Measurements from ENCODE around the gene PLXNB1.

The PLXNB1 gene

DNA sequence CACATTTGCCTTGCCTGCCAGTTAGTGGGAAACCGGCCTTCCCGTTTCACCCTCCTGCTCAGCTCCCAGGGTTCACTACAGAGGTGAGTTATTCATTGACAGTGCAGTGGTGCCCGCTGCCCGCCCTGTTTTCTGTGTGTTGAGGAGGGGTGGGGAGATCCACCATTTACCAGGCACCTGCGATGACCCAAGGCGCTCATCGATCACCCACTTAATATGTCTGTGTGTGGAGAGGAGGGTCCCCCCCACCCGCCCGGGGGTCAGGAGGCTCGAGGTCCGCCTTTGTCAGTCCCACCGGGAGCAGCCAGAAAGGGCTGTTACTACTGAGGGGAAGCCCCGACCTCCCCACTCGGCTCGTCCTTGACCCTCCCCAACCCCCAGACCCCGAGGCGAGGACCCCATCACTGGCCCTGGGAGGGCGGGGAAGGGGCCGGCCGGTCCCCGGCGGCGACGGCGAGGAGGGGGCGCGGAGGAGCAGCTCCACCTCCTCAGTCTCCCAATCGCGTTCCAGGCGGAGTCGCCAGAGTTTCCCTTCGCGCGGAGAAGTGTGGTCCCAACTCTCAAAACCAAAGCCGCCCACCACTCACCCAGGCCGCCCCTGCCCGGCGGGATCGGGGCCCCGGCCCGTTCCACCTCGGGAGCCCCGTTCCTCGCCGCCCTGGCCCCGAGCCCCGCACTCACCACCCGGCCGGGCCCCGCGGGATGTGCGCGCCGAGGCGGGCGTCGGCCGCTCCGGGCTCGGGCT, 1.1 kb downstream of the PLXNB1 start:
- TF ChIP-seq, protein P1, sequence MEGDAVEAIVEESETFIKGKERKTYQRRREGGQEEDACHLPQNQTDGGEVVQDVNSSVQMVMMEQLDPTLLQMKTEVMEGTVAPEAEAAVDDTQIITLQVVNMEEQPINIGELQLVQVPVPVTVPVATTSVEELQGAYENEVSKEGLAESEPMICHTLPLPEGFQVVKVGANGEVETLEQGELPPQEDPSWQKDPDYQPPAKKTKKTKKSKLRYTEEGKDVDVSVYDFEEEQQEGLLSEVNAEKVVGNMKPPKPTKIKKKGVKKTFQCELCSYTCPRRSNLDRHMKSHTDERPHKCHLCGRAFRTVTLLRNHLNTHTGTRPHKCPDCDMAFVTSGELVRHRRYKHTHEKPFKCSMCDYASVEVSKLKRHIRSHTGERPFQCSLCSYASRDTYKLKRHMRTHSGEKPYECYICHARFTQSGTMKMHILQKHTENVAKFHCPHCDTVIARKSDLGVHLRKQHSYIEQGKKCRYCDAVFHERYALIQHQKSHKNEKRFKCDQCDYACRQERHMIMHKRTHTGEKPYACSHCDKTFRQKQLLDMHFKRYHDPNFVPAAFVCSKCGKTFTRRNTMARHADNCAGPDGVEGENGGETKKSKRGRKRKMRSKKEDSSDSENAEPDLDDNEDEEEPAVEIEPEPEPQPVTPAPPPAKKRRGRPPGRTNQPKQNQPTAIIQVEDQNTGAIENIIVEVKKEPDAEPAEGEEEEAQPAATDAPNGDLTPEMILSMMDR (IDR thresholded peaks at IDR 0.05): no peak

DNA sequence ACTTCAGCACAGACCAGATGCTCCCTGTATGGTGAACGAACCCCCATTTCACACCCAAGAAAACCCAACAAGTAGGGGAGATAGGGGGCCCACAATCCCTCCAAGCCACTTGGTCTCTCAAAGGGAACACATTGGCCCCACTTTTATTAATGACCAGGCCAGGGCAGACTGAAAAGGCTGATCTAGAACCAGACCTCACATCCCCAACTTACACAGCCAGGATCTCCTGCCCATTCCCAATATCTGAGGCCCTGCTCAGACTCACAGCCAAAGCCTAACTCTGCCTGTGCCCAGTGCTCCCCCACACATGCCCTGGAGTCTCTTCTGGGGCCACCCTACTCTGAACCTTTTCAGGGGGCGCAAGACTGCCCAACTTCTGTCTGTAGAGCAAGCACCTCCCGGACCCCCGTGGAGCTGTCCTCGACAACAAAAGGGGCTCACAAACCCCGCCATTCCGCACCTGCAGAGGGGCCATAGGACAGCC, 1.8 kb downstream of the PLXNB1 start:
- TF ChIP-seq, protein P1 (IDR thresholded peaks at IDR 0.05): no peak

DNA sequence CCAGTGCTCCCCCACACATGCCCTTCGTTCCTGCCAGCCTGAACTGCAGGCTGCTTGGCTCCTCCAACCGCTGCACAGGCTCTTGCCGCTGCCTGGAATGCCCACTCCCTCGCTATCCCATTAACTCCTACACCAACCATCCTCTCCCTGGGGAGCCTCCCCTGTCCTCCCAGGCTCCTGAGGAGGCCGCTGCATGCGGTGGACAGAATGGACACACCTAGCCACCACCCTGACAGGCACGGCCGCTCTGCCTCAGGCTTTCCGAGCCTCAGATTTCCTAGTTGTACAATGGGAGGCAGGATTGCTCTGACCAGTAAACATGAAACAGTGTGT, 2.3 kb downstream of the PLXNB1 start:
- TF ChIP-seq, protein P1 (IDR thresholded peaks at IDR 0.05): no peak

DNA sequence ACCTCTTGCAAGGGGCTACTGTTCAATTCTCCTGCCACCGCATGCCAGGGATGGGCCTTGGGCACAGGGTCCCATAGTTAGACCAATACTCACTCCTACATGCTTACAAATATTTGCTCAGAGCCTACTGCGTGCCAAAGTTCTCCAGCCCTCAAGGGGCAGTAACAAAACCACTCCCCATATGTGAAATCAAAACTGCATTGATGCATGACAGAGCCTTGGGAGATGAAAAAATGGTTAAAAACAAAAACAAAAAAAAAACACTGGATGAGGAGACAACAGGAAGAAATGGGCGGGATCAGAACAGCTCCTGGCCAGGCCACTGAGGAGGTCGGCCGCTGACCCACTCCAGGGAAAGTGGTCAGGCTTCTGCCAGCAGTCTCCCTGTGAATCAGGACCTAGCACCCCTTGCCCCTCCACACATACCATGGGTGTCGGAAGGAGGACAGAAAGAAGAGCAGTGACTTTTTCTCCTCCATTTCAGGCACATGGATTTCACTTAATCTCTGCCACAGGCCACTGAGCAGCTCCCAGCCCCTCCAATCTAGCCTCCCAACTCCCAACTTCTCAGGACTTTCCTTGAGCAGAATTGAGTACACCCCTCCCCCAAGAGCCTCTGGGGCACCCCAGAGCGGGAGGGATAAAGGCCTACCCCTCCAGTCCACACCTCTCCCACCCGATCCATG, 2.8 kb downstream of the PLXNB1 start:
- TF ChIP-seq, protein P1 (IDR thresholded peaks at IDR 0.05): no peak

DNA sequence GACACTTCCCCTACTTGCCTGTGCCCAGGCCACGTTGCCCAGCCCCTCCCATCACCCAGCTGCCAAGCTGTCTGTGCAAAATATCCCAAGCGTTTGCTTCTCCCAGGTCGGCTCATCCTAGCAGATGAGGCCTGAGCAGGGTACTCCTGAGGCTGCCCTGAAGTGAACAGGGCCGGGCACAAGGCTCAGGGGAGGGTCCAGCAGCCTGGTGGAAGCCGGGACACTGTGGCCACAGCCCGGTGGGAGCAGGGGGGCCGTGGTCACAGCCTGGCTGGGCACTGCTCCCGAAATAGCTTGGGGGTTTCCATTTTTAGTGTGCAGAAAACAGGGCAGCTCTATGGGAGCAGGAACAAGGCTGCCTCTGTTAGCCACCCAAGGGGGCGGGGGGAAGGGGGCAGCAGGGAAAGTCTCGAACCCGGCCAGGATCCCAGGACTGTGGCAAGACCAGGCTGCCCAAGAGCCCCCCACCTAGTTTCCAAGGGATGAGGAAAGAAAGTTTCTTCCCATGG, 3.4 kb downstream of the PLXNB1 start:
- TF ChIP-seq, protein P1 (IDR thresholded peaks at IDR 0.05): no peak

DNA sequence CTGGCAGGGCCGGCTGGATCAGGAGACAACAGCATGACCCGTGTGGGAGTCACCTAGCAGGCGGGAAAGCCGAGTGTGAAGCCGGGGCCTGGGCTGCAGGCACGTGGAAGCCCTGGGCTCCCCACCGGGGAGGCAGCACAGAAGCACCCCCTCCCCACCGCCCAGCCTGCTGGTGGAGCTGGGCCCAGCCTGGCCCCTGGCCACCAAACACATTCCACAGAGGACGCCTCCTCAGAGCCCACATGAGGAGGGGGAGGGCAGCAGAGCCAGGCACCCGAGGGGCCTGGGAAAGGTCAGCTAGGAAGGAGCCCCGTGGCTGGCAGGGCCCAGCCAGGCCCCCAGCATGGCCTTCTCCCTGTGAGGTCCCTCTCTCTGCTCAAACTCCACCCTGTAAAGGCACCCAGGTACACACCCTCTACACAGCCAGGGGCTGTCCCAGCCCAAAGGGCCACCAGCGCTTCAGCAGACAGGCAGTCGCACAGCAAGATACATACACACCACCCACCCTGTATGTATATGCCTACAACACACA, 4.5 kb downstream of the PLXNB1 start:
- TF ChIP-seq, protein P1 (IDR thresholded peaks at IDR 0.05): no peak

DNA sequence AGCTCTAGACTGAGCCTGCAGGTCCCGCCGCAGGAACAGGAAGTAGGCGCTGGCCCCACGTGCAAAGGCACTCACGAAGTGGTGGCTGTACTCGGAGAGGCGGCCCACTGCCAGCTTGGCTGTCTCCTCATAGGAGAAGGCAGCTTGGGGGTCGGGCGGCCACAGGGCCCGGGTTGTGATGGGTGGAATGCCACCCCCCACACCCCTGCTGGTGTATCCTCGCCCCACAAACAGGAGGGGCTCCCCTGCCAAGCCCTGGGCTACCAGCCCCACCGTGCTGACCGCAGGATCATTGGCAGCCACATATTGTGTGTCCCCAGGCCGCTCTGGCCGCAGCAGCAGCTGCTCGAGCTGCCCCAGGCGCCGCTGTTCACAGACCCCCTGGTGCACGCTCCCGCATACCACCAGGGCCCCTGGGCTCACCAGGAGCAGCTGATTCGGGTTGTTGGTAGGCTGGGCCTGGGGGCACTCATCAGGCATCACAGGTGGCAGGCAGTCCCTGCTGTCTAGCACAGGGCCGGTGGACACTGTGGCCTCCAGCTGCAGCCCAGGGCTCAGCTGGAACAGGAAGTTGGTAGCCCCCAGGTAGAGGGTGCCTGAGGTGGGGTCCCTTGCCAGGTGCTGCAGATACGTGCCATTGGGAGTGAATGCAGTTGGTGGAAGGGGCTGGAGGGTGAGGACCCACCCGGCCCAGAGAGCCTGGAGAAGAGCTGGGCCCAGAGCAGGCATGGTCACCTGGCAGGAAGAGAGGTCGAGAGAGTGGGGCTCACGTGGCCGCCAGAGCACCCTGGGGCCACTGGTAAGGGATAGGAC, 5.8 kb downstream of the PLXNB1 start:
- TF ChIP-seq, protein P1 (IDR thresholded peaks at IDR 0.05): no peak
